Measurements from ENCODE around the gene OR5D16. TPM values are rescaled to one million over a fixed set of nuclear protein-coding genes. Genes with fewer than 3 reads are reported as not detected.

The OR5D16 gene
- total RNA-seq, result not detected in 2 replicates
- long read RNA-seq, result 0 reads

GRCh38 chr11:55838452-55838851 is at the start of gene OR5D16:
TSS of gene OR5D16 (plus strand) at chr11:55838752. CDS start at chr11:55838752, 0 bp downstream.
- Mint-ChIP-seq H3K9me3 (ENCODE audit: unreplicated experiment) (peaks cover 60% of the 10 kb centered on the region), H3K4me3 (ENCODE audit: unreplicated experiment) (no peak within 1 kb of the TSS), H3K27me3 (ENCODE audit: unreplicated experiment) (no peaks in the 10 kb centered on the region), H3K27ac (ENCODE audit: unreplicated experiment) (no peak within 1 kb of the TSS), H3K4me1 (ENCODE audit: unreplicated experiment) (no peaks in the 10 kb centered on the region), H3K36me3 (ENCODE audit: unreplicated experiment) (peaks cover 2% of the 10 kb centered on the region)
- no peak for TF ChIP-seq CTCF (IDR thresholded peaks at IDR 0.05)
- no peak for DNase-seq (ENCODE audit: extremely low spot score, unreplicated experiment)

- H3K36me3 Mint-ChIP-seq (ENCODE audit: unreplicated experiment), result no peaks in the 10 kb centered on the region
- peaks cover 39% of the 10 kb centered on the region for H3K9me3 Mint-ChIP-seq (ENCODE audit: unreplicated experiment)
- no peak overlapping the region for H3K4me3 Mint-ChIP-seq (ENCODE audit: unreplicated experiment)
- no peak overlapping the region for H3K27ac Mint-ChIP-seq (ENCODE audit: unreplicated experiment)
- H3K4me1 Mint-ChIP-seq (ENCODE audit: unreplicated experiment), result no peaks in the 10 kb centered on the region
- DNase-seq (ENCODE audit: extremely low spot score, unreplicated experiment), result no peak
- TF ChIP-seq CTCF (IDR thresholded peaks at IDR 0.05), result no peak
- no peaks in the 10 kb centered on the region for H3K27me3 Mint-ChIP-seq (ENCODE audit: unreplicated experiment)
Measured at GRCh38 chr11:55791606-55792005, 46.9 kb upstream of the OR5D16 start.

- no peak for DNase-seq (ENCODE audit: extremely low spot score, unreplicated experiment)
- H3K36me3 Mint-ChIP-seq (ENCODE audit: unreplicated experiment), result no peaks in the 10 kb centered on the region
- no peak overlapping the region for H3K4me3 Mint-ChIP-seq (ENCODE audit: unreplicated experiment)
- no peaks in the 10 kb centered on the region for H3K27me3 Mint-ChIP-seq (ENCODE audit: unreplicated experiment)
- no peaks in the 10 kb centered on the region for H3K4me1 Mint-ChIP-seq (ENCODE audit: unreplicated experiment)
- TF ChIP-seq CTCF (IDR thresholded peaks at IDR 0.05), result no peak
- H3K9me3 Mint-ChIP-seq (ENCODE audit: unreplicated experiment), result peaks cover 26% of the 10 kb centered on the region
- H3K27ac Mint-ChIP-seq (ENCODE audit: unreplicated experiment), result no peak overlapping the region
Measured at GRCh38 chr11:55793321-55793720, 45.2 kb upstream of the OR5D16 start.

- Mint-ChIP-seq H3K36me3 (ENCODE audit: unreplicated experiment) (no peaks in the 10 kb centered on the region), H3K27ac (ENCODE audit: unreplicated experiment) (no peak within 1 kb of the TSS), H3K9me3 (ENCODE audit: unreplicated experiment) (peaks cover 39% of the 10 kb centered on the region), H3K27me3 (ENCODE audit: unreplicated experiment) (no peaks in the 10 kb centered on the region), H3K4me3 (ENCODE audit: unreplicated experiment) (no peak within 1 kb of the TSS), H3K4me1 (ENCODE audit: unreplicated experiment) (no peaks in the 10 kb centered on the region)
- no peak for DNase-seq (ENCODE audit: extremely low spot score, unreplicated experiment)
- no peak for TF ChIP-seq CTCF (IDR thresholded peaks at IDR 0.05)
Measured at GRCh38 chr11:55795256-55795655, 43.3 kb upstream of the OR5D16 start, which contains the start of gene OR5D14. TSS of gene OR5D14 (plus strand) at chr11:55795556. CDS start at chr11:55795556, 0 bp downstream.

- TF ChIP-seq CTCF (IDR thresholded peaks at IDR 0.05), result no peak
- H3K9me3 Mint-ChIP-seq (ENCODE audit: unreplicated experiment), result peaks cover 35% of the 10 kb centered on the region
- H3K4me3 Mint-ChIP-seq (ENCODE audit: unreplicated experiment), result no peak overlapping the region
- H3K4me1 Mint-ChIP-seq (ENCODE audit: unreplicated experiment), result no peaks in the 10 kb centered on the region
- no peaks in the 10 kb centered on the region for H3K27me3 Mint-ChIP-seq (ENCODE audit: unreplicated experiment)
- H3K36me3 Mint-ChIP-seq (ENCODE audit: unreplicated experiment), result no peaks in the 10 kb centered on the region
- DNase-seq (ENCODE audit: extremely low spot score, unreplicated experiment), result no peak
- no peak overlapping the region for H3K27ac Mint-ChIP-seq (ENCODE audit: unreplicated experiment)
Measured at GRCh38 chr11:55806248-55806647, 32.3 kb upstream of the OR5D16 start.

All from osteocyte (in vitro differentiated cells).